ENCODE data around the gene C1QL1.

C1QL1 gene

GRCh38 chr17:44988044-44988942 lies 20.2 kb upstream of the C1QL1 start:
- no peak for FAIRE-seq

GRCh38 chr17:44983563-44983962 lies 15.5 kb upstream of the C1QL1 start:
- no peak for FAIRE-seq

GRCh38 chr17:44982113-44982702 lies 14.1 kb upstream of the C1QL1 start:
- FAIRE-seq: no peak

- no peak for FAIRE-seq
Measured at GRCh38 chr17:44981221-44981968, 13.3 kb upstream of the C1QL1 start.

DNA sequence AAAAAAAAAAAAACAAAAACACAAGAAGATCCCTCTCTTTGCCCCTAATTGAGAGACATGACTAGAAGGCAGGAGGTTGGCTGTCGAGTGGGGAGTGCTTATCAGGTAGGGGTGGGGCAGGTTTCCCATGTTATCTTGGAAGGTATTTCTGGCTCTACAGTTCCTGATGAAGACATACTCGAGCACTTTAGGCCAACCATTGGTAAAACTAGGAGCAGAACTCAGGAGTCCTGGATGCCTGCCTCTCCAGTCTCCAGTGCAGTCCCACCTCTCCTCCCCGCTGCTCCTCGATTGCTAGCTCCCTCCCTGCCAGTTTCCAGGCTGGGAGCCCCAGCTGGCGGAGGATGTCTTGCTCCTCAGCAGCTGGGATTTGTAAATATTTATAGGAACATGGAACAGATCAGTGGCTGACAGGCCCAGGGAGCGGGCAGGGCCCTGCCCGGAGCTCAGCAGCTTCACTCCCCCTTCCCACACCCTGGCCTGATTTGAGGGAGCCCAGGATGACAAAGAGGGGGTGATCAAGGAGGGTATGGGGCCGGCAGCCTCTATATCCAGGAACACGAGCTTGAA lies 11.4 kb upstream of the C1QL1 start:
- FAIRE-seq: no peak

DNA sequence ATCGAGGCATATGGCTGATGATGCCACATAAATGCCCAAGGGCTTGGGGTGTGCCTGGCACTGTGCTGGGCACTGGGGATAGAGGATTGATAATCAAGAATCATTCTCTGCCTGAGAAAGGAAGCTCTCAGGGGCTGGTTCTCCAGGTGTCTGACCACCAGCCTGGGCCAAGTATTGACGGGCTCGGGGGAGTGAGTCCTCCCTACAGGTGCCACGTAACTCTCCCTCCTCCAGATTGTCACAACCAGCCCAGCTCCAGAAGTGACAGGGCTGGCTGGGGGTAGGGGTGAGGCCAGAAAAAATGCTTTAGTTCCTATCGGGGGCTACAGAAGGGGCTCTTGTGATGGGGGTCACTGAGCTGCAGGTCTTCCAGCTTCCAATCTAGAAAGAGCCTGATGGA lies 10.7 kb upstream of the C1QL1 start:
- FAIRE-seq: no peak

- FAIRE-seq: no peak
Measured at GRCh38 chr17:44977814-44978550, 9.9 kb upstream of the C1QL1 start.

GRCh38 chr17:44977065-44977464 lies 9.0 kb upstream of the C1QL1 start:
- no peak for FAIRE-seq

- no peak for FAIRE-seq
Measured at GRCh38 chr17:44976206-44976605, 8.1 kb upstream of the C1QL1 start.

GRCh38 chr17:44972953-44973352 lies 4.8 kb upstream of the C1QL1 start:
- no peak for FAIRE-seq

DNA sequence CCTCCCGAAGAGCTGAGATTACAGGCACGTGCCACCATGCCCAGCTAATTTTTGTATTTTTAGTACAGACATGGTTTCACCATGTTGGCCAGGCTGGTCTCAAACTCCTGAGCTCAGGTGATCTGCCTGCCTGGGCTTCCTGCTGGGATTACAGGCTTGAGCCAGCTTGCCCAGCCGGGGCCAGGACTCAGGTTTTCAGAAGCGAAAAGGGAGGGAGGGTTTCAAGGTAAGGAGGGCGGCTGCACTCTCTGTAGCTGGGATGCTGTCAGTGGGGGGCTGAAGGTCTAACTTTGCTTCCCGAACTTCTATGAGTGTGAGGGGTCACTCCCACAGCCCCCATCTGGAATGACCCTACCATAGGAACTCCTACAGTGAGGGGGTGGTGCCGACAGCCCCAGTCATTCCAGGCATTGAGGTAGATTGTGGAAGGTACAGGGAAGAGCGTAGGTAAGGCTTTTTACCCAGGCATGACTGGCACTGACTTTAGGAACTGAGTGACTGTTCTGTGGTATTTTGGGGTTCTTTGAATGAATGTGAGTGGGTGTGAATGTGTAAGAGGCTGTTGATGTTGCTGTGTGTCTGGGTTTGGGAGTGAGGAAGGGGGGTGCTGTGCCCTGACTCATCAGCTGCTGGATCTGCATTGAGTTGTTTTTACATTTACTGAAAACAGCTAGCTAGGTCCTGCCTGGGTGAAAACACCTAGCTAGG lies 3.8 kb upstream of the C1QL1 start:
- FAIRE-seq: no peak

- FAIRE-seq: no peak
Measured at GRCh38 chr17:44970136-44970741, 2.1 kb upstream of the C1QL1 start.

GRCh38 chr17:44969144-44969780 lies 1.2 kb upstream of the C1QL1 start:
- no peak for FAIRE-seq

GRCh38 chr17:44967907-44968224 lies 237 bp downstream of the C1QL1 start:
- FAIRE-seq: no peak

DNA sequence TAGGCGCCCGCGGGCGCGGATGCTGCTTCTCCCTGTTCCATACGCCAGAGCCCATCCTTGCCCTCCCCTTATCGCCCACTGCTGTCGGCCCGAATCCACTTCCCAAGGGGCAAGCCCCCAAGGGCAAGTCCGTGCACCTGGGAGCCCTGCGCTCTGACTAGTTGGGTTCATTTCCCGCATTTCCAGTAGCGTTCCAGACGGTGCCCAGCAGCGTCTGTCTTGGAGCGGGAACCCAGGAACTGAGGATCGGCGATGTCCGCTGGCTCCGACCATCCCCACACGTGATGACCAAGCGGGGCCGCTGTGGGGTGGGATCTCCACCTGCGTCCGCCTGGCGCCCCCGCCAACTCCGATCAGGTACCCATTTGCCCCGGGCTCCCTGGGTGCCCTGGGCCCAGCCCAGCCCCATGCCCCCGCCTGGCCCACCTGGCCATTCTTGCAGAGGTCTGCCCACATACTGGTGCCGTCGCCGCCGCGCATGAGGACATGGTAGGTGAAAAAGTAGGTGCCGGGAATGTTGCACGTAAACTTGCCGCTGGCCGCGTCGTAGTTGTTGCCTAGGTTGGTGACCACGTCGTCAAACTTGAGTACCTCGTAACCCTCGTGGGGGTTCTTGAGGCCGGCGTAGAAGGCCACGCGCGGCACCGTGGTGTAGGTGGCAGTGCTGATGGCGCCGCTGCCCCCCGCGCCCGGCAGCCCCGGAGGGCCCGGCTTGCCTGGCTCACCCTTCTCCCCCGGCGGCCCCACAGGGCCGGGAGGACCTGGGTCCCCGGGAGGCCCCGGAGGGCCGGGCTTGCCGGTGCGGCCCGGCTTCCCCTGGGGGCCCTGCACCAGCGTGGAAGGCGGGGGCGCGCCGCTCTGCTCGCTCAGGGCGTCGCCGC lies 837 bp downstream of the C1QL1 start:
- no peak for FAIRE-seq

- FAIRE-seq: no peak
Measured at GRCh38 chr17:44966348-44967025, 1.6 kb downstream of the C1QL1 start.

DNA sequence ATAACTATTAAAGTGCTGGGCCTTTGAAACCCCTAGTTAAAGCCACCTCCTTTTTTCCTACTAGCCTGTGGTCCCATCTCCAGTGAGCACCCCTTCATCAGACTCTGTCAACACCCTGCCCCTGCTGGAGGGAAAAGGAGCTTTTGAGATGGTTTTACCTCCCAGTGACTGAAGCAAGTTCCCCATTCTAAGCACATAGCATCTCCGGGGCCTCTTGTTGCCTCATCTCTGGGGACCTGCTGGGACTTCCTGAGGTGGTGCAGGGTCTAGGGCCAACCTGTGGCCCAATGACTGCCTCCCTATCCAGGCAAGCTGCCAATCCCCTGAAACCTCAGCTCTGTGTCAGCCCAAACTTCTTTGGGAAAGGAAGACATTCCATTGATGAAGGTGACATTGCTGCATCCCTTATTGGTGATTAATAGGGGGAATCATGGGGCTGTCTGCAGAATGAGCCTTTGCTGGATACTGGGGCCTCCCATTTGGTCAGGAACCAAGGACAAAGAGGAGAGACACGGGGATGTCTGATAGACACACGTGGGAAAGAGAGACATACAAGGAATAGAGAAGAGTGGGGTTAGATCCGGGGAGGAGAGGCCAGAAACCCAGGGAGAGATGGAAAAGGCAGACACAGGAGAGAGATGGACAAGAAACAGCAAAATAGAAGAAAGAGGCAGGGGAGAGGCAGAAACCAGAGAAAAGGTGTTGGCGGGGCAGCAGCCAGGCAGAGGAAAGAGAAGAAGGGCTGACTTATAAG lies 2.4 kb downstream of the C1QL1 start:
- FAIRE-seq: no peak

GRCh38 chr17:44961921-44962350 lies 6.2 kb downstream of the C1QL1 start:
- no peak for FAIRE-seq

DNA sequence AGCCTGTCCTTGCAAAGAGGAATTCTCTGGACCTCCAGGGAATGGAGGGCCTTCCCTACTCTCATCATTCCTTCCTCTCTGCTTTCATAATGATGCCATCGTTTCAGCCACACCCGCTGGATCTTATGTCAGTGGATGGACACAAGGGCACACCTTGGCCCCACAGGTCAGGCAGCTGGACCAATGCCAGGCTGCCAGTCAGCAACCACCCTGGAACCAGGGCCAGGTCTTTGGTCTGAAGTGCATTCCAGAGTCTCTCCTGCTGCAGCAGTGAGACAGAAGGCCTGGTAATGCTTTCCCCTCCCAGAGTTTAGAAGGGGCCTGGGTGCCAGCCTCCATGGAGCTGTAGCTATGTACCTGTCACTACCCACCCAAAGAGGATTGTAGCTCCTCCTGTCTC lies 7.4 kb downstream of the C1QL1 start:
- no peak for FAIRE-seq

All from TTC549 (cell line).